Dermis blood vessel endothelial cell (primary cell): ENCODE measurements around the gene PRR7. TPM values are rescaled to one million over a fixed set of nuclear protein-coding genes. Genes with fewer than 3 reads are reported as not detected.
A peak's percentile ranks its signal among the peaks of the same experiment; 100 is the strongest.

Experiments used
- DNase-seq: peaks from one replicate; pipeline ENCODE4 v3.0.0; 2010
- total RNA-seq: library from RNA; depleted of rRNA; stranded (reverse); fragments of >200 nt; gene quantifications from 2 replicates; pipeline ENCODE4 v1.2.3, GENCODE V29; 2014

Gene PRR7
- total RNA-seq, 1 donor from 2014 or later: 4.8 TPM

DNA sequence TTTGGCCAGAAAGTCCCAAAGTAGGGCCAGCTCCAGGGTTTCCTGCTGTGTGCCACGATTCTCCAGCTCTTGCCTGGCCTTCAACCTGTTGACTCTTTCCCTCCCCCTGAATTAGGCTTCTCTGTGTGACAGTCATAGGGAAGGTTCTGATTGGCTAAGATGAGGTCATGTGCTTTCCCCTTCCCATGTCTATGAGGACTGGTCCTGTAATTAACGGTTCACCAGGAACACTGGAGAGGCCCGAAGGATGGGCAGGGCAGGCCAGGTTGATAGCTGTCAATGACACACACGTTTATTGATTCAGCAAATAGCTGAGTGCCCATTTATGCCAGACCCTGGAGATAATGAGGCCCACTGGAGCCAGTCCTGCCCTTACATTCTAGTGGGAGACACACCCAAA, 9.0 kb upstream of the PRR7 start:
- DNase-seq: no peak

DNA sequence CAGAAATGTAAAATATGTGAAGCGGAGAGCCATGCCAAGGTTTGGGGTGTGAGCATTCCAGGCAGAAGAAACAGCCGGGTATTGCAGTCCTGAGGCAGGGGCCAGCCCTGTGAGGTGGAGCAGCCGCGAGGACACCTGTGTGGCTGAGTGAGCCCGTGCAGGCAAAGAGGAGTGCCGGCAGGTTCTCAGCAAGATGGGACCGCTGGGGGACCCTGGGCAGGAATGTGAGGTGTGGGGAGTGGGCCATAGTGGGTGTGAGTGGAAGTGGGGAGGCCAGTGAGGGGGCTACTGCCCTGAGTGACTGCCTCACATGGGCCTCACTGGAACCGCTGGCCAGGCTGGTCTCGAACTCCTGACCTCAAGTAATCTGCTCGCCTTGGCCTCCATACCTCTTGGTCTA, 8.1 kb upstream of the PRR7 start:
- DNase-seq: no peak

DNA sequence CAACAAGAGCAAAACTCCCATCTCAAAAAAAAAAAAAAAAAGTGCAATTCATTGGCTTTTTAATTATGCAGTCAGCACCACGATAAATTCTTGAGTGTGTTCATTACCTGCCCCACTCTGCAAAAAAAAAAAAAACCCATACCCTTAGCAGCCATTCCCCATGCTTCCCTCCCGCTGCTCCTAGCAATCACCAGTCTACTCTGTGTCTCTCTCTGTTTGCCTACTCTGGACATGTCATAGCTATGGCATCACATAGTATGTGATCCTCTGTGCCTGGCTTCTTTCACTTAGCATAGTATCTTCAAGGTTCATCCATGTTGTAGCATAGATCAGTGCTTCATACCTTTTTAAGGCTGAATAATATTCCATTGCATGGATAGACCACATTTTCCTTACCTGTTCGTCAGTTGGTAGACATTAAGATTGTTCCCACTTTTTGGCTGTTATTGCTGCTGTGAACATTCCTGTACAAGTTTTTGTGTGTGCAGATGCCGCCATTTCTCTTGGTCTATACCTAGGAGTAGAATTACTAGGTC, 7.0 kb upstream of the PRR7 start:
- DNase-seq: no peak

DNA sequence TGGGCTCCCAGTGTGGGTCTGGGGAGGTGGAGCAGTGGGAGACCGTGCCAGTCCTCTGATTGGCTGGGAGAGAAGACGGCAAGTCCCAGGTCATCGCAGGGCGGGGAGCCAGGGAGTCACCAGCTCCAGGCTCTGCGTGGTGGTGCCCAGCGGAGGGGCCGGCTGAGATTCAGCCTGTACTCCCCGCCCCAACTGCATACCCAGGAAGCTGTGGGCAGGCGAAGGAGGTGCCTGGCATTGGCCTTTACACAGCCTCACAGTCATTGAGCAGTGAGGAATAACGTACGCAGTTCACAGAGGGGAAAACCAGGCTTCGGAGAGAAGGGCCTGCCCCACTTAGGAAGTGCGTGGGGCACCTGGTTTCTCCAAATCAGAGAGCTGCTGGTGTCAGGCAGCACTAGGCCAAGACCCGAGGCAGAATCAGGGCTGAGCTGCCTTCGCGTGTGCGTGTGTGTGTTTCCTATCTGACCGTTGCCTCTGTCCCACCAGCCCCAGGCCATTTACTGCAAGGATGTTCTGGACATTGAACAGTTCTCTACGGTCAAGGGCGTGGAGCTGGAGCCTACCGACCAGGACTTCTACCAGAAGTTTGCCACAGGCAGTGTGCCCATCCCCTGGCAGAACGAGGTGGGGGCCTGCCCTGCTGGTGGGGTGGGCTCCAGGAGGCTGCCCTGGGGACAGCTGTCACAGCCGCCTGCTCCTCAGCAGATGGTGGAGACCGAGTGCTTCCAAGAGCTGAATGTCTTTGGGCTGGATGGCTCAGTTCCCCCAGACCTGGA, 6.2 kb upstream of the PRR7 start:
- no peak for DNase-seq

DNA sequence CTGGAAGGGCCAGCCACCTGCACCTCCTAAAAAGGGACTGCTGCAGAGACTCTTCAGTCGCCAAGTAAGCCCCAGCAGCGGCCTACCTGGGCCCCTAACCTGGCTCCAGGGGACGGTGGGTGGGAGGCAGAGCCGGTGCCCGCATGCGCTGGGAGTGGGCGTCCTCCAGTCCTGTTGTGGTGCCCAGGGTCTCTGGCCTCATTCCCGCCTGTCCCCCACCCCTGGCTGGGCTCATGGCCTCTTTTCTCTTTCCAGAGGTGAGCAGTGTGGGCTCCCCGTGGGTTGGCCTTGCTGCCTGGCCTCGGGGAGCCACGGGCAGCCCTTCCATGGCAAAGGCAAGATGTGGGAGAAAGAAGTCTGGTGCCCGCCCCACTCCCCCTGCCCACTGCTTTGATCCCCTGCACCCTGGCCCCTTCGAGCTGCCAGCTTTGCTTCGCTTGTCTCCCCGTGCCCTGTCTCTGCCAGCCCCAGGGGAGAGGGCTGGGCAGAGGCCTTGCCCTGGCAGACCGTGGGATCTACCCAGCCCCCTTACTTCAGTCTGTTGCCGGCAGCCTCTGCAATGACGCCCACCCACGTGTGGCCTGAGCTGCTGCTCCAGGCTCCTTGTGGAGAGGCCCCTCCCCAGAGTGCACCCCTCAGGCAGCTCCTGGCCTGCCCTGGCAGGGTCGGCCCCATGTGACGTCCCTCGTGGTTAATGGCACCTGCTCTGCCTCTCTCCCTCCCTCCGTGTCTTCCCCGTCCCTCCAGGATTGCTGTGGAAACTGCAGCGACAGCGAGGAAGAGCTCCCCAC, 5.4 kb upstream of the PRR7 start:
- DNase-seq: no peak

DNA sequence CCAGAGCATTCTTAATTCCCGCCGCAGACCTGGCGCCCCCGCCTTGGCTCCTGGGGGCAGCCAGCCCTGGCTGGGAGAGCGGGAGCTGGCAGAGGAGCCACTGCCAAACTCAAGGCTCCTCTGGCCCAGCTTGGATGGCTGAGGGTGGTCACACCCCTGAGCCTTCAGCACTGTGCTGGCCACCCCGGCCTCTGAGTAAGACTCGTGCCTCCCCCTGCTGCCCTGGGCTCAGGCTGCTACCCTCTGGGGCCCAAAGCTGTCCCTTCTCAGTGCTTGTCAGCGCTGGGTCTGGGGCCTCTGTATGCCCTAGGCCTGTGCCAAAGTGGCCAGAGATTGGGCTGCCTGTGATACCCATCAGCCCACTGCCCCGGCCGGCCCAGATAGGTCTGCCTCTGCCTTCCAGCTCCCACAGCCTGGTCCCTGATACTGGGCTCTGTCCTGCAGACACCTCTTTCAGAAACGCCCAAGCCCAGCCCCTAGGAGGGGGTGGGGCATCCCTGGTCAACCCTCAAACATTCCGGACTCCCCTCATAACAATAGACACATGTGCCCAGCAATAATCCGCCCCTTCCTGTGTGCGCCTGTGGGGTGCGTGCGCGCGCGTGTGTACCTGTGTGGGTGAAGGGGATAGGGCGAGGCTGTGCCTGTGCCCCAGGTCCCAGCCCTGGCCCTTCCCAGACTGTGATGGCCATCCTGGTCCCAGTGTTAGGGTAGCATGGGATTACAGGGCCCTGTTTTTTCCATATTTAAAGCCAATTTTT, 4.4 kb upstream of the PRR7 start:
- DNase-seq: no peak

DNA sequence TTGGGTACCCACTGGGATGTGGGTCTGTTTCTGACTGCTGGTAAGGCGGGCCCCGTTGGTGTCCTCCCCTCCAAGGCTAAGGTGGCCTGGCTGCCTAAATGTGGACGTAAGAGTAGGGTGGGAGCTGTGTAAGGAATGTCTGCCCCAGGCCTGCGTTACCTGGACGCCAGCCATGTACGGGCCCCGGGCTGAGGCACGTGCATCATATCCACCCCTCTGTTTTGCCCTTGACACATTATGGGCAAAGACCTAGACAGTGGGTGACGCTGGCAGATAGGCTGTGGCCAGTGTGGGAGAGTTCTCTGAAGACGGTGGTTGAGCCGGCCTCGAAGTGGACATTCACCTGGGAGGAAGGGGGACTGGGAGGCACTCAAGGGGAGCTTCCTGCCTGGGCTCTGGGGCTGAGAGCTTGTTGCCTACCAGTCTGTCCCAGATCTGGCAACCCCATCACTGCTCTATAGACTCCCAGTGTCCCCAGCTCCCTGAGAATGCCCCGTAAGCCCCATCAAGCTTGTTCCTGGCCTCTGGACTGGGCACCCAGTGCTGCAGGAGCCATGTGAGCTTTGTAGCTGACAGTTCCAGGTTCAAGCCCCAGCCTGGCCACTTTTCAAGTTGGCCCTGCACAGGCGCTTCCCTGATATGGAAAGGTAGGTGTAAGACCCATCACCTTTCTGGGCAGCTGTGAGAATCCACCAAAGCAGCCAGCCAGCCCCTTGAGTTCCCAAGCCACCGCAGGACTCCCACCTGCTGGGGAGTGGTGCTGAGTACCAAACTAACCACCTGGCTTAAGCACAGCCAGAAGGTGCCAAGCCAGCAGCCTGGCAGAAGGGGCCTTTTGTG, 3.2 kb upstream of the PRR7 start:
- DNase-seq: no peak

DNA sequence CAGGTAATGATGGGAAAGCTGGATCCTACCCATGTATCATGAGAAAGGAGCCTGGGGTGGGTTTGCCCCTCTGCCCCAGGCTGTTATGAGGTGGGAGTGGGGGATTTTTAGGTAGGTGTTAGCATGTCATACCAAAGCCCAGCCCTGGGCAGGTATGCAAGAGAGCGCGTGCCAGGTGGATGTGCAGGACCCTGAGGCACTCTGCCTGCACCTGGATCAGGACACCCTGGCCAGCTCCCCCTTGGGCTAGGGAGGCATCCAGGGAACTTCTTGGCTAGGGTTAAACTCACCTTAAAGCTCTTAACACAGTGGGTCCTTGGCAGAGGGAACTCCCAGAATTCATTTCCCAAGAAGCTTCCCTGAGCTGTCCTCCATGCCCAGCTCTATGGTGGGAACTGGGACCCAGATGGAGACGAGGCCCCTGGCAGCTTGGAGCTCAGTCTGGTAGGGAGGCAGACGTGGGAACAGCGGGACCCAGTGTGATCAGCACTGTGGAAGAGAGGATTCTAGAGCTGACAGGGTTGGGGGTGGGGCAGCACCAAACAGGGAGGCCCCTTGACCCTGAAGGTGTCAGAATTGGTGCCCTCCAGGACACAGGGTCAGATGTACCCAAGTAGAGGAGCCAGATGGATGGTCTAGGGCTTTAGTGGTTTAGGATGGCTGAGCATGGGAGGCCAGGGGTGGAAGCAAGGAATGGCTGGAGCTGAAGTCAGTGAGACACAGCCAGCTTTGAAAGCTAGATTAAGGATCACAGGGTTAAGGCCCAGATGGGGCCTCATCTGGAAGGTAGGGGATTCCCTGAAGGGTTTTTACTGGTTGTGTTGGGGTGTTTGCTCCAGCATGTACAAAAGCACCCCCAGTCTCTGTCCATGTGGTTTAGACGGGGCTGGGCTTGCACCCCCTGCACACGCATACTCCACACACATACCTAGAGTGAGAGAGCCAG, 2.2 kb upstream of the PRR7 start:
- DNase-seq: no peak

DNA sequence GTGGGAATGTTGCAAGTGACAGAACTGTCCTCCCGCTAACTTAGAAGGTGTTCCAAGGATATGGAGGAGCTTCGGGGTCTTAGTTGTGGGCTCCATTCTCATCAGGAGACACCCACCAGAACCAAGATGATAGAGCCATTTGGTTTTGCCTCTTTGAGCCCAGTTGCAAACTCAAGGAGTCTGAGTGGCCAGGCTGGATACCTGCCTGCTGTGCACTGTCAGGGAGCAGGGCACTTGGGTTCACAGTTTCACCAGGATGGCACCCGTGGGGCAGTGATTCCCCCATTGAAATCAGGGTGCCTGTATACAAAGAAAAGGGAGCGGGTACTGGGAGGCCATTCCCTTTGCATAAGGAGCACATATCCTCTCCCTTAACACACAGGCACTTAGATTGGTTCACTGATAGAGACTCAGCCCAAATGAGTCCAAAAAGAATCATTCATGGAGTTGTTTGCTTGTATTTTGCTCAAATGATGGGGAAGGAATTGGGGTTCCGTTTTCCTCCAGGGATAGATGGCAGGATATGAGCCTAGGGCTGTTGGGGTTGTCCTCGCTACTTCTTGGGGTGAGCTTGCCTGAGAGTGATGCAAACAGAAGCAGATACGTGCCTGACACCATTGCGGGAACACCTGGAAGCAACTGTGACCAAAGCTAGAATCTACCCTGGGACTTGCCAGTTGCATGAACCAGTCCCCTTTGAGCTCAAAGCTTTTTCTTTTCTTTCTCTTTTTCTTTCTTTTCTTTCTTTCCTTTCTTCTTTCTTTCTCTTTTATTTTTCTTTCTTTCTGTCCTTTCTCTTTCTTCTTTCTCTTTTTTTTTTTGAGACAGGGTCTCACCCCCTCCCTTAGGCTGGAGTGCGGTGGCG, 1.3 kb upstream of the PRR7 start:
- DNase-seq: no peak

DNA sequence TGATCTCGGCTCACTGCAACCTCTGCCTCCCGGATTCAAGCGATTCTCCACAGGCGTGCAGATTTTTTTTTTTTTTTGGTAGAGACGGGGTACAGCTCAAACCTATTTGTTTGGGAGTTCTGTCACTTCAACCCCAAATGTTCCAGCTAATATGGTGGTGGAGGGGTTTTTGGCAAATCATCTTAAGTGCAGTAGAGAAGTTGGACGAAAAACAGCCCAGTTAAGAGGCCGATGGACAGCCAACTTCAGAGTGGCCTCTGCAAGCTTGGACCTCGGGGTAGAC, 756 bp upstream of the PRR7 start:
- no peak for DNase-seq

DNA sequence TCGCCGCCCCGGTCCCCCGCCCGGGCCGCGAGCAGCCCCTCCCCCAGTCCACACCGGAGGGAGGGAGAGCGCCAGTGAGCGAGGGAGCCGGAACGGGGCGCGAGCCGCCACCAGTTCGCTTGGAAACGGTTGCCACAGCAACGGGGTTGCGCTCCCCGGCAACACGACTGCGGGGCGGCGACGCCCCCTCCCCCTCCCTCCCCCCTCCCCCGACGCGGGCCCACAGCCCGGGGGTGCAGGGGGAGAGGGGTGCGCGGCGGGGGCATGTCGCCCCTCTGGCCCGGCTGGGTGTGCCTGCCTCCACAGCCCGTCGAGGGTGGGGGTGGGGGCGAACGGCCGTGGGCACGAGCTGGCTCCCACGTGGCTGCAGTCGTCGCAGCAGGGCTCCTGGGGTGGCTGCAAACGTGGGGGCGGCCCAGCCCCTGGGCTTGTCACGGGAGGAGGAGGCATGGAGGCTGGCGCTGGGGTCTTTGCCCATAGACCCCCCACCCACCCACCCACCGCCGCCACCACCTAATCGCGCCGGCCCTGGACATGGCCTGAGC, 524 bp downstream of the PRR7 start:
- peak; percentile 40 for DNase-seq

DNA sequence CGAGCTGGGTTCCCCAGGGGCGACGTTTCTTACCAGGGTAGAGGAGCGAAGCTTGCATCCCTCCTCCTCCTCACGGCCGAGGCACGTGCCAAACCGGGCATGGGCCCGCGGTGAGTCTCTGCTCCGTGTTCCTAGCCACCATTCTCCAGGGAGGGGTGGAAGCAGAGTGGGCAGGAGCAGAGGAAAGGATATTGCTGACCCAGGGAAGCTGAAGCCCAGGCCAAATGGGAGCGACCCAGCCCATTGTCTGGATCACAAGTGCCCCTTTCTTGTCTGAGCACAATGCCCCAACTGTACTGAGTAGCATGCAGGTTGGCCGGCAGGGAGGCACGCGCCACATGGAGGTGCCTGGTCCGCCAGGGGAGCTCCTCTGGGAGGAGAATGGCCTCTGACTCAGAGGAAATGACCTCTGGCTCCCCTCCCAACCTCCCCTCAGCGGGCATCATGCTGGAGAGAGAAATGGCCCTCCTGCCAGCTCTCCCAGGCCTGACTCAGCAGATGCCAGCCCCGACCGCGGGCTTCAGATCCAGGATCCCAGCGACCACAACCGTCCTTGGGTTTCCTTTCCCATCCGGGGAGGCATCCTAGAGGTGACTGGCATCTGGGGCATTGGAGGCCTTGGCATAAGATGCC, 1.1 kb downstream of the PRR7 start:
- peak; percentile 72 for DNase-seq

DNA sequence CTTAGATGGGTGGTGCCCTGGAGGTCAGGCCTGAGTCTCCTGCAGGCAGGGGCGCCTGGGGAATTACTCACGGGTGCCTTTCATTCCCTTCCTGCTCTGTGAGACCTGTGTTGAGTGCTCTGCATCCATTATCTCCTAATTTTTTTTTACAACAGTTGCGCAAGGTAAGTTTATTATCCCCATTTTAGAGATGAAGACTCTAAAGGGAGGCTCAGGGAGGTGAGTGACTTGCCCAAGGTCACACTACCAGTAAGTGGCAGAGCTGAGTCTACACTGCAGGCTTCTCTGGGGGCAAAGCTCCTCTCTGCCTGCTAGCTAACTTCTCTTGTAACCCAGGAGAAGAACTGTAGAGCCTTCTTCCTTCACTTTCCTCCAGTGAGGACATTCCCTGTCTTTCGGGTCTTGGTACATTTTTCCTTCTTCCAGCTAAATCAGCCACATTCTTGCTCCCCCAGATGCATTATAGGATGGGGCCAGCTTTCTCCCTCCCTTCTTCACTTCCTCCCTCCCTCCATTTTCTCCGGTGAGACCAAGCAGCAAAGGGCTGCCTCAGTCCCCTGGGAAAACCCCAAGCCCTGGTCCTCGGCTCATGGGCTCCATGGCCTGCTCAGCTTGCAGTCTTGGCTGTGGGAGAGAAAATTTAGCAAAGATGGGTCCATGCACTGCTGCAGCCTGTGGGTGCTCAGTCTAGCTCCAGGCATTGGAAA, 1.8 kb downstream of the PRR7 start:
- DNase-seq: no peak

DNA sequence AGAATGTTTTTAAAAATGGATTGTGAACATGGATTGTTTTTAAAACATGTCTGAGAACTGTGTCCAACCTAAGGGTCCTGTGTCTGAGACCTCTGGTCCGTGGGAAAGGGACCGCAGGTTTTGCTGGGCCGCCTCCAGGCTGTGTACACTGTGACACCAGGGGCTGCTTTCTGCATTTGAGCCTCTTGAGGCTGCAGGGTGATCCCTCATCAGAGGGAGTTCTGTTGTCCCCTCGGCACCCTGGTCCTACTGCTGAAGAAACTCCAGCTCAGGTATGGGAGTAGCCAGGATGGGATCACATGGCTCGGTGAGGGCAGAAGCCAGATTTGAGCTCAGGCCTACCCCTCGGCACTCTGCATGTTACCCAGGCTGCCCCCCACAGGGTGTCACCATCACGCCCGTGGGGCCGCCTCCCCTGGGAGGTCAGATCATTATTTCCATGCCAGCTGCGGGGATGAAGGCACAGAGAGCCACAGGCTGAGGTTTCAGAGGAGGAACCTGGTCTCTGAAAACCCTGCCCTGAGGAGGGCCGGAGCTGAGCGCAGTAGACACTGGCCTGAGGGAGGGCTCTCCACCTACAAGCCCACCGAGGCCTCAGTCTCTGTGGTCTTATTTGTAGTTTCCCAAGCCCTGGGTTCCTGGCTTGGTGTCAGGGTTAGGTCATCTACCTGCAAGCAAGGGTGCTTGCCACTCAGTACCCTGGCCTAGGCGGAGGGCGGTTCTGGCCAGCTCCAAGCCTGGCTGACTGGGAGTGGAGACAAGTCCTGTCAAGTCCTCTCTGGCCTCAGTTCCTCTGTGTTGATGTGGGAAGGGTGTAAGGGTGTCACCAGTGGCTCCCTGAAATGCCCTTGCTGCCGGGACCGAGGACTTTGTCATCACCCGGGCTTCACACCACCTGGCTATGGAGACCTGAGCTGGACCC, 2.8 kb downstream of the PRR7 start:
- DNase-seq: no peak

DNA sequence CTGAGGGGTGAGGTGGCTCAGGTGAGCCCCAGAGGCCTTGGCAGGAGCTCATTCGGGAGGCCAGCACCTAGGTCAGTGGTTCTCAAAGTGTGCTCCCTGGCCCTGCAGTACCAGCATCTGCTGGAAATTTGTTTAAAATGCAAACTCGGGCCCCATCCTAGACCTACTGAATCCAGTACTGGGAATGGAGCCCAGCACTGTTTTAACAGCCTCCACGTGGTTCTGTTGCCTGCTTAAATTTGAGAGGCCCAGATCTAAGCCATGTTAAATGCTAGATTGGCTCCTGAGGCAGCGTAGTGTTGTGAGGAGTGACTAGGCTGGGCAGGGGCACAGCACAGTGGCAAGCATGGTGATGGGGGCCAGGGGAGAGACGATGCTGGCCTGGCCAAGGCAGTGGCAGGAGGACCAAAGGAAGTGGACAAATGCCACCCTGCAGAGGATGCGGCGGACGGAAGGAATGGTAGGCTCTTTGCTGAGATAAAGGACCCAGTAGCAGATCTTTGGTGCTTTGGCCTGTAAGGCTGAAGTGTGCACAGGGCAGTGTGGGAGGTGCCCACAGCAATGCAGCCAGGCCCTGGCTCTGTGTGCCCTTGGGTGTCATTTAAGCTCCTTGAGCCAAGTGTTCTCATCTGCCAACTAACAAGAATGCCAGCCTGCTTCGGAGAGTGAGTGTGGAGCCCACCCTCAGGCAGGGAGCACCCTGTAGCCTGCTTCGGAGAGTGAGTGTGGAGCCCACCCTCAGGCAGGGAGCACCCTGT, 4.2 kb downstream of the PRR7 start:
- no peak for DNase-seq

DNA sequence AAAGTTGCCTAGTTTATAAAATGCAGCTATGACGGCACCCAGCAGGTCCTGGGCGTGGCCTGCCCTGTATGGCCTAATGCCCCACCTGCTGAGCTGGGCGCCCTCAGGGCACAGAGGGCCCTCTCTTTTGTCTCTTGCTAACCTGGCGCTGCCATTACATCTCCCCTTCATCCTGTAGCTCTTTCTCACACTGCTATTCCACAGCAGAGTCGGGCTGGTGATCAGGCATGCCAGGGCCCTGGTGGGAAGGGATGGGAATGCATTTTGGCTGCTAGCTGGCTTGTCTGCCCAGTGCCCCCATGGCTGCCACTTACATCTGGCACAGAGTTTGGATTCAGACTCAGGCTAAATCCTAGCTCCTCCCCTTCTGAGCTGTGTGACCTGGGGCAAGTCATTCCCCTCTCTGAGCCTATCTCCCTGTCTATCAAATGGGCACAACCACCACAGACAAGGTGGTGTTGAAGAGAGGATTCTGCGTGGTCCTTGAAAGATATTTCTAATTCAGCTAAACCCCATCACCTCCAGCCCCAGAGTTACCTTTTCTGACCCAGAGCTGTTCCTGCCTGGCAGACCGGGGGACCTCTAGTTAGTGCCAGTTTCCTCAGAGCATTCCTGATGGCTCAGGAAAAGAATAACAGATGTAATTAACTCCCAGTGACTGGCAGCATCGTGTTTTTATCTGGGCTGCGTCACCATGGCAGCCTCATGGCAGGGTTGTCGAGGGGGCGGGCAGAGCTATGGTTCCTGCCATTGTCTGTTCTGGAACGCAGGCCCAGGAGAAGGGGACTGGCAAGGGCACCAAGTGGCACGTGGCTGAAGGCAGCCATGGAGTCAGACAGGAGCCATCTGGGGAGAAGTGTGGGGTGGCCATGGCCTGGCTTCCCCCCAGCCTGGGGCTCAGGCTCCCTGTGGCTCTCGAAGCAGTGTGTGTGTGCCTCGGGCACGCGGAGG, 6.3 kb downstream of the PRR7 start:
- peak; percentile 82 for DNase-seq
